WTC11 (cell line): ENCODE measurements around the gene HECW1. TPM values are rescaled to one million over a fixed set of nuclear protein-coding genes. Genes with fewer than 3 reads are reported as not detected.
A peak's percentile ranks its signal among the peaks of the same experiment; 100 is the strongest.

Experiments used
- CBFB ChIP-seq: sonication (generic); formaldehyde crosslinking; IDR thresholded peaks from 2 replicates; pipeline ENCODE4 v1.8.1; 2022; ENCODE audit warnings: mild to moderate bottlenecking, low read depth, missing genetic modification reagents
- CREM ChIP-seq: sonication (generic); formaldehyde crosslinking; IDR thresholded peaks from 2 replicates; pipeline ENCODE4 v1.8.1; 2022; ENCODE audit warnings: mild to moderate bottlenecking, missing genetic modification reagents, moderate library complexity
- ELF4 ChIP-seq: sonication (generic); formaldehyde crosslinking; IDR thresholded peaks from 2 replicates; pipeline ENCODE4 v1.8.1; 2022; ENCODE audit warnings: low read depth, mild to moderate bottlenecking, moderate library complexity, missing genetic modification reagents
- FOXK1 ChIP-seq: sonication (generic); formaldehyde crosslinking; IDR thresholded peaks from 2 replicates; pipeline ENCODE4 v1.8.0; 2022; ENCODE audit warnings: mild to moderate bottlenecking, moderate library complexity, missing genetic modification reagents
- GTF2I ChIP-seq: fragments of 250-450 bp; sonication (Bioruptor Pico); conservative IDR thresholded peaks from 2 replicates; pipeline ENCODE4 v1.4.0; 2021; ENCODE audit warnings: mild to moderate bottlenecking
- IRF2 ChIP-seq: sonication (generic); formaldehyde crosslinking; IDR thresholded peaks from 2 replicates; pipeline ENCODE4 v1.8.0; 2022; ENCODE audit warnings: low read depth, missing genetic modification reagents, borderline replicate concordance
- KAT7 ChIP-seq: sonication (generic); formaldehyde crosslinking; IDR thresholded peaks from 2 replicates; pipeline ENCODE4 v1.8.1; 2023; ENCODE audit warnings: missing genetic modification reagents, mild to moderate bottlenecking, borderline replicate concordance
- NFE2L1 ChIP-seq: sonication (generic); formaldehyde crosslinking; IDR thresholded peaks from 2 replicates; pipeline ENCODE4 v1.8.1; 2023; ENCODE audit warnings: missing genetic modification reagents
- PRRX2 ChIP-seq: fragments of 250-450 bp; sonication (Bioruptor Pico); IDR thresholded peaks from 2 replicates; pipeline ENCODE4 v1.8.0; 2021; ENCODE audit warnings: mild to moderate bottlenecking
- RORB ChIP-seq: fragments of 250-450 bp; sonication (Bioruptor Pico); IDR thresholded peaks from 2 replicates; pipeline ENCODE4 v1.9.0; 2021; ENCODE audit warnings: mild to moderate bottlenecking
- SMAD4 ChIP-seq: sonication (generic); formaldehyde crosslinking; IDR thresholded peaks from 2 replicates; pipeline ENCODE4 v1.8.0; 2022; ENCODE audit warnings: mild to moderate bottlenecking, missing genetic modification reagents
- SOX15 ChIP-seq: fragments of 250-450 bp; sonication (Bioruptor Pico); IDR thresholded peaks from 2 replicates; pipeline ENCODE4 v1.9.0; 2021; ENCODE audit warnings: mild to moderate bottlenecking
- TCF7 ChIP-seq: sonication (generic); formaldehyde crosslinking; IDR thresholded peaks from 2 replicates; pipeline ENCODE4 v1.8.0; 2022; ENCODE audit warnings: mild to moderate bottlenecking, low read depth, missing genetic modification reagents, moderate library complexity
- TEAD4 ChIP-seq: sonication (generic); formaldehyde crosslinking; IDR thresholded peaks from 2 replicates; pipeline ENCODE4 v1.8.0; 2022; ENCODE audit warnings: mild to moderate bottlenecking, missing genetic modification reagents
- ZNF219 ChIP-seq: sonication (generic); formaldehyde crosslinking; IDR thresholded peaks from 2 replicates; pipeline ENCODE4 v1.8.0; 2023; ENCODE audit warnings: missing genetic modification reagents, mild to moderate bottlenecking, borderline replicate concordance
- ZNF317 ChIP-seq: sonication (generic); formaldehyde crosslinking; IDR thresholded peaks from 2 replicates; pipeline ENCODE4 v1.8.1; 2023; ENCODE audit warnings: low read depth, mild to moderate bottlenecking, moderate library complexity, missing genetic modification reagents, borderline replicate concordance
- ZNF423 ChIP-seq: fragments of 250-450 bp; sonication (Bioruptor Pico); IDR thresholded peaks from 2 replicates; pipeline ENCODE4 v2.1.2; 2022; ENCODE audit warnings: mild to moderate bottlenecking, moderate library complexity
- total RNA-seq: library from RNA; stranded (reverse); gene quantifications from 3 replicates; pipeline ENCODE4 v1.2.3, GENCODE V29; 2021
- TF ChIP-seq, protein P1 (sequence below): sonication (generic); formaldehyde crosslinking; IDR thresholded peaks from 2 replicates; pipeline ENCODE4 v1.8.0; 2022; ENCODE audit warnings: missing genetic modification reagents
- TF ChIP-seq, protein P2 (sequence below): sonication (generic); formaldehyde crosslinking; IDR thresholded peaks from 2 replicates; pipeline ENCODE4 v1.8.0; 2022; ENCODE audit warnings: mild to moderate bottlenecking, missing genetic modification reagents
- TF ChIP-seq, protein P3 (sequence below): sonication (generic); formaldehyde crosslinking; IDR thresholded peaks from 2 replicates; pipeline ENCODE4 v1.8.1; 2022; ENCODE audit warnings: low read depth, missing genetic modification reagents, borderline replicate concordance
- TF ChIP-seq, protein P4 (sequence below): sonication (generic); formaldehyde crosslinking; IDR thresholded peaks from 2 replicates; pipeline ENCODE4 v1.8.1; 2022; ENCODE audit warnings: mild to moderate bottlenecking, missing genetic modification reagents, moderate library complexity, borderline replicate concordance
- TF ChIP-seq, protein P5 (sequence below): sonication (generic); formaldehyde crosslinking; IDR thresholded peaks from 2 replicates; pipeline ENCODE4 v1.8.1; 2023; ENCODE audit warnings: mild to moderate bottlenecking, moderate library complexity, missing genetic modification reagents
- TF ChIP-seq, protein P6 (sequence below): fragments of 250-450 bp; sonication (Bioruptor Pico); IDR thresholded peaks from 2 replicates; pipeline ENCODE4 v1.9.0; 2021; ENCODE audit warnings: moderate library complexity, mild to moderate bottlenecking, inconsistent platforms, borderline replicate concordance
- TF ChIP-seq, protein P7 (sequence below): sonication (generic); formaldehyde crosslinking; IDR thresholded peaks from 2 replicates; pipeline ENCODE4 v1.8.0; 2022; ENCODE audit warnings: mild to moderate bottlenecking, missing genetic modification reagents
- TF ChIP-seq, protein P8 (sequence below): sonication (generic); formaldehyde crosslinking; conservative IDR thresholded peaks from 2 replicates; pipeline ENCODE4 v1.8.1; 2022; ENCODE audit warnings: mild to moderate bottlenecking, missing genetic modification reagents

HECW1 gene
- total RNA-seq, 1 experiment from 2014 or later, result 6.1 TPM

DNA sequence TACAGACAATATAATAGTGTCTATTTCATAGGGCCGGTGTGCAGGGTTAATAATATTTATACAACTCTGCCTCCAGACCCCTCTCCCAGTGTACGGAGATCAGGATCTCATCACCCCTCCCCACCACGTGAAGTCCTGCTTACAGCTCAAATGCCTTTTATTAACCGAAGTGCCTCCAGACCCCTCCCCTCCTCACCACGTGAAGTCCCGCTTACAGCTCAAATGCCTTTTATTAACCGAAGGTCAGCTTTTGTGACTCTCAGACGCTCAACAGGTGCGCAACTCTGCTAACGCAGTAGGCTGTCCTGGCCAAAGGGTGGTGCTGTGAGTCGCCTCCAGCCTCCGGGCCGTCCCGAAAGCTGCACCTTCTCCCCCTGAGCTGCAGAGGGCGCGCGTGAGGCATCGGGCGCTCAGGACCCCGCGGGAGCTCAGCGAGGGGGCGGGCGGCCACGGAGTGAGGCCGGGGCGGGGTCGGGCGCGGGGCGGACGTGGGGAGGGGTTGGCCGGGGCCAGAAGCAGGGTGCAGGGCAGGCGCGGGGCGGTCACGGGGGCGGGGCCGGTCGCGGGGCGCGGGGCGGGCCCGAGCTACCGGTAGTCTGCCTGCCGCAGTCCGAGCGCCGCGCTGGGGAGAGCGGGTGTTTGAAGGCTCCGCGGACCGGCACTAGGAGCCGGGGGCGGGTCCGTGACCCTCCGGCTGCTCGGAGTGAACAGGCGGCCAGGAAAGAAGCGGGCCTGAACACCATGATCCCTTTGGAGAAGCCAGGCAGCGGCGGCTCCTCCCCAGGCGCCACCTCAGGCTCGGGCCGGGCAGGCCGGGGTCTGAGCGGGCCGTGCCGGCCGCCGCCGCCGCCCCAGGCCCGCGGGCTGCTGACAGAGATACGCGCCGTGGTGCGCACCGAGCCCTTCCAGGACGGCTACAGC, 470.3 kb downstream of the HECW1 start, which contains the start of gene STK17A (continued):
- TF ChIP-seq IRF2 (CRISPR knock-in tag), result no peak
- TF ChIP-seq ZNF423 (CRISPR knock-in tag), result no peak
- TF ChIP-seq, protein P1, sequence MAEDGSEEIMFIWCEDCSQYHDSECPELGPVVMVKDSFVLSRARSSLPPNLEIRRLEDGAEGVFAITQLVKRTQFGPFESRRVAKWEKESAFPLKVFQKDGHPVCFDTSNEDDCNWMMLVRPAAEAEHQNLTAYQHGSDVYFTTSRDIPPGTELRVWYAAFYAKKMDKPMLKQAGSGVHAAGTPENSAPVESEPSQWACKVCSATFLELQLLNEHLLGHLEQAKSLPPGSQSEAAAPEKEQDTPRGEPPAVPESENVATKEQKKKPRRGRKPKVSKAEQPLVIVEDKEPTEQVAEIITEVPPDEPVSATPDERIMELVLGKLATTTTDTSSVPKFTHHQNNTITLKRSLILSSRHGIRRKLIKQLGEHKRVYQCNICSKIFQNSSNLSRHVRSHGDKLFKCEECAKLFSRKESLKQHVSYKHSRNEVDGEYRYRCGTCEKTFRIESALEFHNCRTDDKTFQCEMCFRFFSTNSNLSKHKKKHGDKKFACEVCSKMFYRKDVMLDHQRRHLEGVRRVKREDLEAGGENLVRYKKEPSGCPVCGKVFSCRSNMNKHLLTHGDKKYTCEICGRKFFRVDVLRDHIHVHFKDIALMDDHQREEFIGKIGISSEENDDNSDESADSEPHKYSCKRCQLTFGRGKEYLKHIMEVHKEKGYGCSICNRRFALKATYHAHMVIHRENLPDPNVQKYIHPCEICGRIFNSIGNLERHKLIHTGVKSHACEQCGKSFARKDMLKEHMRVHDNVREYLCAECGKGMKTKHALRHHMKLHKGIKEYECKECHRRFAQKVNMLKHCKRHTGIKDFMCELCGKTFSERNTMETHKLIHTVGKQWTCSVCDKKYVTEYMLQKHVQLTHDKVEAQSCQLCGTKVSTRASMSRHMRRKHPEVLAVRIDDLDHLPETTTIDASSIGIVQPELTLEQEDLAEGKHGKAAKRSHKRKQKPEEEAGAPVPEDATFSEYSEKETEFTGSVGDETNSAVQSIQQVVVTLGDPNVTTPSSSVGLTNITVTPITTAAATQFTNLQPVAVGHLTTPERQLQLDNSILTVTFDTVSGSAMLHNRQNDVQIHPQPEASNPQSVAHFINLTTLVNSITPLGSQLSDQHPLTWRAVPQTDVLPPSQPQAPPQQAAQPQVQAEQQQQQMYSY (CRISPR knock-in tag), result no peak
- TF ChIP-seq, protein P2, sequence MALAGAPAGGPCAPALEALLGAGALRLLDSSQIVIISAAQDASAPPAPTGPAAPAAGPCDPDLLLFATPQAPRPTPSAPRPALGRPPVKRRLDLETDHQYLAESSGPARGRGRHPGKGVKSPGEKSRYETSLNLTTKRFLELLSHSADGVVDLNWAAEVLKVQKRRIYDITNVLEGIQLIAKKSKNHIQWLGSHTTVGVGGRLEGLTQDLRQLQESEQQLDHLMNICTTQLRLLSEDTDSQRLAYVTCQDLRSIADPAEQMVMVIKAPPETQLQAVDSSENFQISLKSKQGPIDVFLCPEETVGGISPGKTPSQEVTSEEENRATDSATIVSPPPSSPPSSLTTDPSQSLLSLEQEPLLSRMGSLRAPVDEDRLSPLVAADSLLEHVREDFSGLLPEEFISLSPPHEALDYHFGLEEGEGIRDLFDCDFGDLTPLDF (CRISPR knock-in tag), result no peak
- TF ChIP-seq, protein P3, sequence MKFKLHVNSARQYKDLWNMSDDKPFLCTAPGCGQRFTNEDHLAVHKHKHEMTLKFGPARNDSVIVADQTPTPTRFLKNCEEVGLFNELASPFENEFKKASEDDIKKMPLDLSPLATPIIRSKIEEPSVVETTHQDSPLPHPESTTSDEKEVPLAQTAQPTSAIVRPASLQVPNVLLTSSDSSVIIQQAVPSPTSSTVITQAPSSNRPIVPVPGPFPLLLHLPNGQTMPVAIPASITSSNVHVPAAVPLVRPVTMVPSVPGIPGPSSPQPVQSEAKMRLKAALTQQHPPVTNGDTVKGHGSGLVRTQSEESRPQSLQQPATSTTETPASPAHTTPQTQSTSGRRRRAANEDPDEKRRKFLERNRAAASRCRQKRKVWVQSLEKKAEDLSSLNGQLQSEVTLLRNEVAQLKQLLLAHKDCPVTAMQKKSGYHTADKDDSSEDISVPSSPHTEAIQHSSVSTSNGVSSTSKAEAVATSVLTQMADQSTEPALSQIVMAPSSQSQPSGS, result no peak
- no peak for TF ChIP-seq GTF2I (CRISPR knock-in tag)
- TF ChIP-seq ZNF317, result no peak
- no peak for TF ChIP-seq KAT7
- TF ChIP-seq RORB (CRISPR knock-in tag), result no peak
- no peak for TF ChIP-seq SMAD4 (CRISPR knock-in tag)
- TF ChIP-seq, protein P4, sequence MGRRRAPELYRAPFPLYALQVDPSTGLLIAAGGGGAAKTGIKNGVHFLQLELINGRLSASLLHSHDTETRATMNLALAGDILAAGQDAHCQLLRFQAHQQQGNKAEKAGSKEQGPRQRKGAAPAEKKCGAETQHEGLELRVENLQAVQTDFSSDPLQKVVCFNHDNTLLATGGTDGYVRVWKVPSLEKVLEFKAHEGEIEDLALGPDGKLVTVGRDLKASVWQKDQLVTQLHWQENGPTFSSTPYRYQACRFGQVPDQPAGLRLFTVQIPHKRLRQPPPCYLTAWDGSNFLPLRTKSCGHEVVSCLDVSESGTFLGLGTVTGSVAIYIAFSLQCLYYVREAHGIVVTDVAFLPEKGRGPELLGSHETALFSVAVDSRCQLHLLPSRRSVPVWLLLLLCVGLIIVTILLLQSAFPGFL (CRISPR knock-in tag), result no peak
- no peak for TF ChIP-seq CREM (CRISPR knock-in tag)
- TF ChIP-seq SOX15 (CRISPR knock-in tag), result no peak
- TF ChIP-seq, protein P5, sequence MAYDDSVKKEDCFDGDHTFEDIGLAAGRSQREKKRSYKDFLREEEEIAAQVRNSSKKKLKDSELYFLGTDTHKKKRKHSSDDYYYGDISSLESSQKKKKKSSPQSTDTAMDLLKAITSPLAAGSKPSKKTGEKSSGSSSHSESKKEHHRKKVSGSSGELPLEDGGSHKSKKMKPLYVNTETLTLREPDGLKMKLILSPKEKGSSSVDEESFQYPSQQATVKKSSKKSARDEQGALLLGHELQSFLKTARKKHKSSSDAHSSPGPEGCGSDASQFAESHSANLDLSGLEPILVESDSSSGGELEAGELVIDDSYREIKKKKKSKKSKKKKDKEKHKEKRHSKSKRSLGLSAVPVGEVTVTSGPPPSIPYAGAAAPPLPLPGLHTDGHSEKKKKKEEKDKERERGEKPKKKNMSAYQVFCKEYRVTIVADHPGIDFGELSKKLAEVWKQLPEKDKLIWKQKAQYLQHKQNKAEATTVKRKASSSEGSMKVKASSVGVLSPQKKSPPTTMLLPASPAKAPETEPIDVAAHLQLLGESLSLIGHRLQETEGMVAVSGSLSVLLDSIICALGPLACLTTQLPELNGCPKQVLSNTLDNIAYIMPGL (CRISPR knock-in tag), result peak; percentile 24; the same call in 1 of the 2 replicates
- no peak; the same call in 1 of the 2 replicates for TF ChIP-seq FOXK1 (CRISPR knock-in tag)
- no peak for TF ChIP-seq TEAD4 (CRISPR knock-in tag)
- TF ChIP-seq TCF7 (CRISPR knock-in tag), result no peak; the same call in 1 of the 2 replicates
- TF ChIP-seq ELF4 (CRISPR knock-in tag), result no peak
- TF ChIP-seq ZNF219 (CRISPR knock-in tag), result no peak
- TF ChIP-seq, protein P6, sequence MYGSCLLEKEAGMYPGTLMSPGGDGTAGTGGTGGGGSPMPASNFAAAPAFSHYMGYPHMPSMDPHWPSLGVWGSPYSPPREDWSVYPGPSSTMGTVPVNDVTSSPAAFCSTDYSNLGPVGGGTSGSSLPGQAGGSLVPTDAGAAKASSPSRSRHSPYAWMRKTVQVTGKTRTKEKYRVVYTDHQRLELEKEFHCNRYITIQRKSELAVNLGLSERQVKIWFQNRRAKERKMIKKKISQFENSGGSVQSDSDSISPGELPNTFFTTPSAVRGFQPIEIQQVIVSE (CRISPR knock-in tag), result no peak
- TF ChIP-seq, protein P7, sequence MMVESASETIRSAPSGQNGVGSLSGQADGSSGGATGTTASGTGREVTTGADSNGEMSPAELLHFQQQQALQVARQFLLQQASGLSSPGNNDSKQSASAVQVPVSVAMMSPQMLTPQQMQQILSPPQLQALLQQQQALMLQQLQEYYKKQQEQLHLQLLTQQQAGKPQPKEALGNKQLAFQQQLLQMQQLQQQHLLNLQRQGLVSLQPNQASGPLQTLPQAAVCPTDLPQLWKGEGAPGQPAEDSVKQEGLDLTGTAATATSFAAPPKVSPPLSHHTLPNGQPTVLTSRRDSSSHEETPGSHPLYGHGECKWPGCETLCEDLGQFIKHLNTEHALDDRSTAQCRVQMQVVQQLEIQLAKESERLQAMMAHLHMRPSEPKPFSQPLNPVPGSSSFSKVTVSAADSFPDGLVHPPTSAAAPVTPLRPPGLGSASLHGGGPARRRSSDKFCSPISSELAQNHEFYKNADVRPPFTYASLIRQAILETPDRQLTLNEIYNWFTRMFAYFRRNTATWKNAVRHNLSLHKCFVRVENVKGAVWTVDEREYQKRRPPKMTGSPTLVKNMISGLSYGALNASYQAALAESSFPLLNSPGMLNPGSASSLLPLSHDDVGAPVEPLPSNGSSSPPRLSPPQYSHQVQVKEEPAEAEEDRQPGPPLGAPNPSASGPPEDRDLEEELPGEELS, result no peak
- TF ChIP-seq CBFB (CRISPR knock-in tag), result 0 out of 2 replicates have a peak, but pooled peaks have one; percentile 16
- TF ChIP-seq PRRX2, result no peak
- TF ChIP-seq, protein P8, sequence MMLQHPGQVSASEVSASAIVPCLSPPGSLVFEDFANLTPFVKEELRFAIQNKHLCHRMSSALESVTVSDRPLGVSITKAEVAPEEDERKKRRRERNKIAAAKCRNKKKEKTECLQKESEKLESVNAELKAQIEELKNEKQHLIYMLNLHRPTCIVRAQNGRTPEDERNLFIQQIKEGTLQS (CRISPR knock-in tag), result no peak
- TF ChIP-seq NFE2L1, result no peak
